Osteoblast (primary cell): ENCODE results near the gene CDK18. TPM values are rescaled to one million over a fixed set of nuclear protein-coding genes. Genes with fewer than 3 reads are reported as not detected.
A peak's percentile ranks its signal among the peaks of the same experiment; 100 is the strongest.

Source experiments
- DNase-seq: peaks from one replicate; pipeline ENCODE4 v3.0.0; 2011; ENCODE audit warnings: low spot score, mixed read lengths; ENCODE audit not compliant: insufficient read length; ENCODE audit errors: missing footprints
- H2AFZ ChIP-seq: 2 replicates; pipeline ENCODE4 v1.6.0; 2011; ENCODE audit warnings: mild to moderate bottlenecking, low read length
- H3K27ac ChIP-seq: 2 replicates; pipeline ENCODE4 v1.5.1; 2011; ENCODE audit warnings: mild to moderate bottlenecking, low read depth, low read length, moderate library complexity
- H3K27me3 ChIP-seq: 2 replicates; pipeline ENCODE4 v1.6.0; 2012; ENCODE audit warnings: mild to moderate bottlenecking, control low read depth, inconsistent platforms, low read length, moderate library complexity; ENCODE audit not compliant: insufficient read depth
- H3K36me3 ChIP-seq: 2 replicates; pipeline ENCODE4 v1.5.1; 2011; ENCODE audit warnings: mild to moderate bottlenecking, low read length, control low read depth, moderate library complexity; ENCODE audit not compliant: insufficient read depth
- H3K4me1 ChIP-seq: 2 replicates; pipeline ENCODE4 v1.5.1; 2011; ENCODE audit warnings: mild to moderate bottlenecking, low read length, control low read depth, moderate library complexity; ENCODE audit not compliant: insufficient read depth
- H3K4me2 ChIP-seq: 2 replicates; pipeline ENCODE4 v1.6.0; 2011; ENCODE audit warnings: mild to moderate bottlenecking, low read length; ENCODE audit not compliant: insufficient read depth
- H3K4me3 ChIP-seq: fragments of 200-600 bp; sonication (generic); 3 replicates; pipeline ENCODE4 v1.5.1; 2012; ENCODE audit warnings: mild to moderate bottlenecking, low read length, inconsistent platforms; ENCODE audit not compliant: insufficient read depth
- H3K79me2 ChIP-seq: 2 replicates; pipeline ENCODE4 v1.6.0; 2012; ENCODE audit warnings: mild to moderate bottlenecking, low read length, control low read depth, inconsistent platforms; ENCODE audit not compliant: insufficient read depth
- H3K9me3 ChIP-seq: 2 replicates; pipeline ENCODE4 v1.5.1; 2011; ENCODE audit warnings: low read depth, low read length, control low read depth
- H4K20me1 ChIP-seq: 2 replicates; pipeline ENCODE4 v1.6.0; 2012; ENCODE audit warnings: mild to moderate bottlenecking, low read length, control low read depth; ENCODE audit not compliant: insufficient read depth
- CTCF ChIP-seq: IDR thresholded peaks from 2 replicates; pipeline ENCODE4 v1.5.1; 2011; ENCODE audit warnings: mild to moderate bottlenecking, low read depth, low read length, moderate library complexity; ENCODE audit errors: extremely low read depth
- total RNA-seq: library from RNA; depleted of rRNA; stranded (reverse); fragments of >200 nt; gene quantifications from 2 replicates; pipeline ENCODE4 v1.2.3, GENCODE V29; 2012

CDK18 gene
- total RNA-seq, 1 donor = 0.72 TPM

- H3K27me3 ChIP-seq = peaks cover 77% of the 10 kb centered on the region
- H3K4me3 ChIP-seq = no peak overlapping the region
- H2AFZ ChIP-seq = no peak overlapping the region
- H3K27ac ChIP-seq = no peak overlapping the region
- H4K20me1 ChIP-seq = no peaks in the 10 kb centered on the region
- no peak for TF ChIP-seq CTCF
- H3K4me2 ChIP-seq = no peak overlapping the region
- no peaks in the 10 kb centered on the region for H3K36me3 ChIP-seq
- DNase-seq = no peak
- no peaks in the 10 kb centered on the region for H3K9me3 ChIP-seq
- H3K79me2 ChIP-seq = no peaks in the 10 kb centered on the region
- no peaks in the 10 kb centered on the region for H3K4me1 ChIP-seq
These were observed 63.6 kb downstream of the CDK18 start for GRCh38 chr1:205568135-205568468.

GRCh38 chr1:205568469-205569361, 64.2 kb downstream of the CDK18 start:
- Histone ChIP-seq H3K4me1 (no peaks in the 10 kb centered on the region), H3K4me2 (no peak overlapping the region), H3K36me3 (no peaks in the 10 kb centered on the region), H3K27me3 (peaks cover 75% of the 10 kb centered on the region), H2AFZ (no peak overlapping the region), H4K20me1 (no peaks in the 10 kb centered on the region), H3K9me3 (no peaks in the 10 kb centered on the region), H3K4me3 (no peak overlapping the region), H3K79me2 (no peaks in the 10 kb centered on the region), H3K27ac (no peak overlapping the region)
- peak; percentile 88 for DNase-seq
- TF ChIP-seq CTCF = no peak

- Histone ChIP-seq H3K4me1 (no peaks in the 10 kb centered on the region), H3K79me2 (no peaks in the 10 kb centered on the region), H3K4me3 (no peak overlapping the region), H3K4me2 (no peak overlapping the region), H4K20me1 (no peaks in the 10 kb centered on the region), H3K27me3 (peaks cover 70% of the 10 kb centered on the region), H2AFZ (no peak overlapping the region), H3K36me3 (no peaks in the 10 kb centered on the region), H3K27ac (no peak overlapping the region), H3K9me3 (no peaks in the 10 kb centered on the region)
- no peak for TF ChIP-seq CTCF
- peak; percentile 64 for DNase-seq
These were observed 65.1 kb downstream of the CDK18 start for GRCh38 chr1:205569411-205570172.

GRCh38 chr1:205570173-205570501, 65.7 kb downstream of the CDK18 start:
- Histone ChIP-seq H4K20me1 (no peaks in the 10 kb centered on the region), H3K27me3 (peaks cover 74% of the 10 kb centered on the region), H3K36me3 (no peaks in the 10 kb centered on the region), H3K9me3 (no peaks in the 10 kb centered on the region), H3K4me2 (no peak overlapping the region), H2AFZ (no peak overlapping the region), H3K4me1 (no peaks in the 10 kb centered on the region), H3K27ac (no peak overlapping the region), H3K79me2 (no peaks in the 10 kb centered on the region), H3K4me3 (no peak overlapping the region)
- TF ChIP-seq CTCF = no peak
- DNase-seq = peak; percentile 78
